Natural killer cell (primary cell): Measurements from ENCODE around the gene HDAC3. TPM values are rescaled to one million over a fixed set of nuclear protein-coding genes. Genes with fewer than 3 reads are reported as not detected.

ENCODE experiments used
- ATAC-seq, 3 donors: fragments of 150-1000 bp in 2 of 3; fragments of 200-7000 bp in 1 of 3; cut with Tn5 transposase; 1 replicate in 1 of 3; 2 replicates in 2 of 3; pipeline ENCODE4 v1.10.0; 2021; ENCODE audit warnings: mild to moderate bottlenecking in 2 of 3, moderate library complexity in 2 of 3
- DNase-seq, 2 donors: peaks; one replicate each; pipeline versions ENCODE4 v3.0.0 to v3.0.0-alpha.2; 2013 to 2021; ENCODE audit warnings: mixed read lengths in 1 of 2
- H3K27ac ChIP-seq: one replicate; pipeline ENCODE4 v1.5.1; 2013; ENCODE audit warnings: mild to moderate bottlenecking, low read length
- H3K27me3 ChIP-seq: one replicate; pipeline ENCODE4 v1.6.1; 2013; ENCODE audit warnings: low read length; ENCODE audit not compliant: control insufficient read depth, insufficient read depth
- H3K36me3 ChIP-seq: one replicate; pipeline ENCODE4 v1.6.1; 2013; ENCODE audit warnings: low read length; ENCODE audit not compliant: control insufficient read depth, insufficient read depth
- H3K4me1 ChIP-seq: one replicate; pipeline ENCODE4 v1.6.1; 2013; ENCODE audit warnings: low read length; ENCODE audit not compliant: control insufficient read depth, insufficient read depth
- H3K4me3 ChIP-seq: one replicate; pipeline ENCODE4 v1.5.1; 2013; ENCODE audit warnings: low read length
- H3K9me3 ChIP-seq: one replicate; pipeline ENCODE4 v1.6.1; 2013; ENCODE audit warnings: low read length; ENCODE audit not compliant: control insufficient read depth, insufficient read depth
- H3K27ac Mint-ChIP-seq, 2 donors: one replicate each; pipeline ENCODE4 v1.8.0; 2022; ENCODE audit warnings: mild to moderate bottlenecking in 2 of 2, mixed read lengths in 2 of 2, moderate library complexity in 1 of 2
- H3K27me3 Mint-ChIP-seq, 2 donors: one replicate each; pipeline ENCODE4 v1.8.0; 2022; ENCODE audit warnings: low read depth in 2 of 2, mixed read lengths in 2 of 2
- H3K36me3 Mint-ChIP-seq: one replicate; pipeline ENCODE4 v1.8.0; 2022; ENCODE audit warnings: mixed read lengths
- H3K4me1 Mint-ChIP-seq, 2 donors: one replicate each; pipeline ENCODE4 v1.8.0; 2022; ENCODE audit warnings: mixed read lengths in 2 of 2
- H3K4me3 Mint-ChIP-seq: one replicate; pipeline ENCODE4 v1.8.0; 2022; ENCODE audit warnings: mild to moderate bottlenecking, moderate library complexity, mixed read lengths
- H3K9me3 Mint-ChIP-seq, 2 donors: one replicate each; pipeline ENCODE4 v1.8.0; 2022; ENCODE audit warnings: mixed read lengths in 2 of 2
- CTCF ChIP-seq: fragments of 200-600 bp; IDR thresholded peaks from one replicate; pipeline ENCODE4 v1.8.0; 2022; ENCODE audit warnings: antibody characterized with exemption
- WGBS: methylation state at CpG from one replicate; pipeline ENCODE4 v1.1.7; 2013; ENCODE audit warnings: missing lambda C conversion rate; ENCODE audit not compliant: insufficient coverage; 5-methylcytosine and 5-hydroxymethylcytosine counted together
- intact Hi-C: fragments of 100-400 bp; cut with micrococcal nuclease; formaldehyde crosslinking; loops from one replicate; pipeline ENCODE4 v1.14.2; 2022
- total RNA-seq, 4 donors: library from RNA; stranded (reverse); fragments of 120-200 nt in 1 of 4; gene quantifications; one replicate each; pipeline versions ENCODE4 v1.2.3 to v1.2.4, GENCODE V29; 2013 to 2022

The HDAC3 gene
- total RNA-seq, 3 donors from 2014 or later (not counting 1 experiment from before 2014, with no cell fraction given): 66.0 to 85.7 (median 74.7) TPM

DNA sequence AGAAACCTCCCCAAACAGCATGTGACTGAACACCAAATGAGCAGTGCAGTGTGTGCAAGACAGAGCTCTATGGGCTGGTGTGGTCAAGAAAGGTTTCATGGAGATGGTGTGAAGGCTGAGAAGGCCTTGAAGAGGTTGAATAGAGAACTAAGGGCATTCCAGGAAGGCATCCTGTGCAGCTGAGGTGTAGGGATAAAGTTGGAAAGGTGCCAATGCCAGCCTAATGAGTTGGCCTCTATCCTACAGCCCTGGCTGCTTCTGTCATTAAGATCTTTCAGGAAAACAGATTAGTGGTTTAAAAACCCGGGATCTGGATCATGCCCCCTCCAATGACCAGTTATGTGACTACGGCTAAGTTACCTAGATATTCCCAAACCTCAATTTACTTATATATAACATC, 4.0 kb downstream of the HDAC3 start:
- ATAC-seq: no peak
- Mint-ChIP-seq H3K9me3 (no peaks in the 10 kb centered on the region), H3K27ac (no peak overlapping the region), H3K4me3 (no peak overlapping the region), H3K4me1 (peaks cover 15 to 25% of the 10 kb centered on the region in 2 donors), H3K36me3 (peaks cover 5% of the 10 kb centered on the region), H3K27me3 (no peaks in the 10 kb centered on the region)
- TF ChIP-seq CTCF: no peak
- H3K4me3 ChIP-seq: no peak overlapping the region
- H3K4me1 ChIP-seq: peaks cover 22% of the 10 kb centered on the region
- DNase-seq: no peak
- no peaks in the 10 kb centered on the region for H3K9me3 ChIP-seq
- peaks cover 35% of the 10 kb centered on the region for H3K36me3 ChIP-seq
- no peak overlapping the region for H3K27ac ChIP-seq
- intact Hi-C loops: no loop called here
- H3K27me3 ChIP-seq: no peaks in the 10 kb centered on the region
- WGBS: 100% methylated on average over 1 of the region's 2 CpGs

DNA sequence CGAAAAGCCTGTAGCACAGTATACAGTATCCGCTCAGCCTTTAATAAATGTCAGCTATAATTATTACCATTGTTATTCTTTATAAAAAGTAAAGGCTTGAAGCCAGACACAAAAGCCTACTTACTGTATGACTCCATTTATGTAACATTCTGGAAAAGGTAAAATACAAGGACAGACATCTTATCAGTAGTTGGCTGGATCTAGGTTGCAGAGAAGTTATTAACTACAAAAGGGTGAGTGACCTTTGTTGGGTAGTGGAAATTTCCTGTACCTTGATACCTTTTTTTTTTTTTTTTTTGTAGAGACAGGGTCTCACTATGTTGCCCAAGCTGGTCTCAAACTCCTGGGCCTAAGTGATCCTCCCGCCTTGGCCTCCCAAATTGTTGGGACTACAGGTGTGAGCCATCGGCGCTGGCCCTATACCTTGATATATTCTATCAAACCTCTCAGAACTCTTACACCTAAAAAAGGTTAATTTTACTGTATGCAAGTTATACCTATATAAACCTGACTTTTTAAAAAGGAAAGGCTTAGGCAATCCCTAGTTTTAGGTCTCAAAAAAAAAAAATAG, 6.0 kb downstream of the HDAC3 start:
- peaks cover 46% of the 10 kb centered on the region for H3K36me3 ChIP-seq
- no peak for DNase-seq
- TF ChIP-seq CTCF: no peak
- no peaks in the 10 kb centered on the region for H3K9me3 ChIP-seq
- Mint-ChIP-seq H3K27ac (no peak overlapping the region), H3K36me3 (peaks cover 19% of the 10 kb centered on the region), H3K4me1 (peaks cover 9 to 16% of the 10 kb centered on the region in 2 donors), H3K4me3 (no peak overlapping the region), H3K9me3 (no peaks in the 10 kb centered on the region), H3K27me3 (no peaks in the 10 kb centered on the region)
- ATAC-seq: no peak
- WGBS: 97% methylated on average over 3 of the region's 5 CpGs
- intact Hi-C loops: no loop called here
- H3K27me3 ChIP-seq: no peaks in the 10 kb centered on the region
- H3K27ac ChIP-seq: no peak overlapping the region
- H3K4me3 ChIP-seq: no peak overlapping the region
- peaks cover 9% of the 10 kb centered on the region for H3K4me1 ChIP-seq

- no peaks in the 10 kb centered on the region for H3K27me3 ChIP-seq
- DNase-seq (no peak), ATAC-seq (no peak)
- Mint-ChIP-seq H3K9me3 (no peaks in the 10 kb centered on the region), H3K4me1 (no peaks in the 10 kb centered on the region), H3K36me3 (peaks cover 34% of the 10 kb centered on the region), H3K27ac (no peak overlapping the region), H3K4me3 (no peak overlapping the region), H3K27me3 (no peaks in the 10 kb centered on the region)
- intact Hi-C loops: no loop called here
- H3K4me3 ChIP-seq: no peak overlapping the region
- no peaks in the 10 kb centered on the region for H3K9me3 ChIP-seq
- H3K36me3 ChIP-seq: peaks cover 61% of the 10 kb centered on the region
- no peak for TF ChIP-seq CTCF
- WGBS: 98% methylated on average over 6 of the region's 6 CpGs
- H3K27ac ChIP-seq: no peak overlapping the region
- H3K4me1 ChIP-seq: peaks cover 4% of the 10 kb centered on the region
Observed at GRCh38 chr5:141628175-141628788, 8.4 kb downstream of the HDAC3 start.

GRCh38 chr5:141623611-141624010, 13.0 kb downstream of the HDAC3 start:
- 87% methylated on average over 5 of the region's 5 CpGs for whole genome bisulfite sequencing
- peaks cover 47% of the 10 kb centered on the region for H3K36me3 Mint-ChIP-seq
- H3K4me1 ChIP-seq: peaks cover 8% of the 10 kb centered on the region
- no peak for TF ChIP-seq CTCF
- H3K36me3 ChIP-seq: peaks cover 58% of the 10 kb centered on the region
- no peaks in the 10 kb centered on the region for H3K9me3 ChIP-seq
- no peaks in the 10 kb centered on the region for H3K4me1 Mint-ChIP-seq
- no peak overlapping the region for H3K4me3 ChIP-seq
- no peaks in the 10 kb centered on the region for H3K9me3 Mint-ChIP-seq
- DNase-seq: no peak
- H3K27ac ChIP-seq: no peak overlapping the region
- H3K27me3 ChIP-seq: no peaks in the 10 kb centered on the region
- ATAC-seq: no peak
- no peak overlapping the region for H3K27ac Mint-ChIP-seq
- no peaks in the 10 kb centered on the region for H3K27me3 Mint-ChIP-seq
- intact Hi-C loops: no loop called here
- H3K4me3 Mint-ChIP-seq: no peak overlapping the region
